ENCODE results near the gene CD27. TPM values are rescaled to one million over a fixed set of nuclear protein-coding genes. Genes with fewer than 3 reads are reported as not detected.

CD27 gene
- total RNA-seq, 1 donor = not detected

- no peaks in the 10 kb centered on the region for H3K9me3 ChIP-seq (ENCODE audit: low read depth, low read length)
- no peak for DNase-seq (ENCODE audit: insufficient read length, low spot score, missing footprints)
- no peaks in the 10 kb centered on the region for H4K20me1 ChIP-seq (ENCODE audit: insufficient read depth, low read length)
- H3K79me2 ChIP-seq (ENCODE audit: insufficient read depth, low read length) = peaks cover 61% of the 10 kb centered on the region
- no peak overlapping the region for H3K27ac ChIP-seq (ENCODE audit: low read depth, low read length)
- H2AFZ ChIP-seq (ENCODE audit: low read length) = no peak overlapping the region
- no peak overlapping the region for H3K4me3 ChIP-seq (ENCODE audit: insufficient read depth, low read length)
- H3K27me3 ChIP-seq (ENCODE audit: insufficient read depth, low read length) = no peaks in the 10 kb centered on the region
- H3K36me3 ChIP-seq (ENCODE audit: insufficient read depth, low read length) = peaks cover 54% of the 10 kb centered on the region
- TF ChIP-seq CTCF (IDR thresholded peaks at IDR 0.05; ENCODE audit: extremely low read depth, low read depth, low read length) = no peak
- H3K4me1 ChIP-seq (ENCODE audit: insufficient read depth, low read length) = peaks cover under 1% of the 10 kb centered on the region
- H3K4me2 ChIP-seq (ENCODE audit: insufficient read depth, low read length) = no peak overlapping the region
Observed at GRCh38 chr12:6500466-6500865, 55.7 kb downstream of the CD27 start.

Other genes with a start within 250 kb of the CD27 start
- gene CD9, start 244.6 kb upstream of the CD27 start, total RNA-seq = 19.4 and 34.4 TPM in 2 replicates
- gene PLEKHG6, start 134.3 kb upstream of the CD27 start, total RNA-seq = not detected in 2 replicates
- gene TNFRSF1A, start 102.9 kb upstream of the CD27 start, total RNA-seq = 228 and 255 TPM in 2 replicates
- gene SCNN1A, start 69.4 kb upstream of the CD27 start, total RNA-seq = under 0.01 and 0.36 TPM in 2 replicates
- gene LTBR, start 60.8 kb upstream of the CD27 start, total RNA-seq = 110 and 121 TPM in 2 replicates
- 11.8 and 13.8 TPM in 2 replicates for gene TAPBPL, start 7.1 kb downstream of the CD27 start, total RNA-seq
- 6.5 and 9.1 TPM in 2 replicates for gene VAMP1, start 25.7 kb downstream of the CD27 start, total RNA-seq
- 58.3 and 68.8 TPM in 2 replicates for gene MRPL51, start 48.3 kb downstream of the CD27 start, total RNA-seq
- gene NCAPD2, start 49.1 kb downstream of the CD27 start, total RNA-seq = 19.4 and 21.0 TPM in 2 replicates
- gene GAPDH, start 89.6 kb downstream of the CD27 start, total RNA-seq = 4,846 and 5,173 TPM in 2 replicates
- gene IFFO1, start 111.1 kb downstream of the CD27 start, total RNA-seq = 12.7 and 13.4 TPM in 2 replicates
- 18.3 and 21.4 TPM in 2 replicates for gene NOP2, start 123.3 kb downstream of the CD27 start, total RNA-seq
- gene CHD4, start 162.4 kb downstream of the CD27 start, total RNA-seq = 238 and 259 TPM in 2 replicates
- gene LPAR5, start 191.0 kb downstream of the CD27 start, total RNA-seq = under 0.01 TPM in 1 of 2 replicates, not detected in the other
- gene ACRBP, start 202.5 kb downstream of the CD27 start, total RNA-seq = under 0.01 and 0.36 TPM in 2 replicates
- gene ING4, start 218.2 kb downstream of the CD27 start, total RNA-seq = 46.9 and 53.6 TPM in 2 replicates
- gene ZNF384, start 244.4 kb downstream of the CD27 start, total RNA-seq = 19.9 and 22.4 TPM in 2 replicates

Measured in osteoblast (primary cell).